ENCODE data around the gene JAML. TPM values are rescaled to one million over a fixed set of nuclear protein-coding genes. Genes with fewer than 3 reads are reported as not detected.

Gene JAML
- total and polyA plus RNA-seq, 2 of the 4 experiments (the other 2 are of a cell fraction), result not detected

DNA sequence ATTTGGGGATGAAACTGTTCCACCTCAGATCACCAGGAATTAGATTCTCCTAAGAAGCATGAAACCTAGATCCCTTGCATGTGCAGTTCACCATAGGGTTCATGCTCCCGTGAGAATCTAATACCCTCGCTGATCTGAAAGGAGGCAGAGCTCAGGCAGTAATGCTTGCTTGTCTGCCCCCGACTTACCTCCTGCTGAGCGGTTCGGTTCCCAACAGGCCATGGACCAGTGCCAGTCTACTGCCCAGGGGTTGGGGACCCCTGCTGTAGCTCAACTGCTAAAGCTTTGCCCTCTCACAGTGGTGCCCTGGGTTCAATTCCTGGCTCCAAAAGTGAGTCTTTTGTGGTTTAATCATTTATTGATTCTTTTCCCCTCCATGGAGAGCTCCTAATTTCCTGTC lies 3.4 kb downstream of the JAML start:
- Histone ChIP-seq H3K4me3 (ENCODE audit: insufficient read depth, low read depth, low read length) (no peak overlapping the region), H4K8ac (ENCODE audit: low read depth in 2 of 2, low read length in 2 of 2) (no peak overlapping the region), H3K27me3 (ENCODE audit: control insufficient read depth, insufficient read depth, low read length) (peaks cover 5% of the 10 kb centered on the region; the same call in 1 of the 2 replicates), H2BK120ac (ENCODE audit: low read depth, low read length) (no peak overlapping the region), H3K4me2 (ENCODE audit: low read depth, low read length) (no peak overlapping the region), H3K9ac (ENCODE audit: low read depth, low read length) (no peak overlapping the region), H2BK5ac (ENCODE audit: low read depth, low read length, poor library complexity, severe bottlenecking) (no peak overlapping the region), H3K4me1 (ENCODE audit: control insufficient read depth, insufficient read depth, low read length) (no peaks in the 10 kb centered on the region), H2AFZ (replicated peaks; ENCODE audit: low read length, poor library complexity) (no peak overlapping the region), H4K20me1 (ENCODE audit: insufficient read depth, low read length) (no peaks in the 10 kb centered on the region), H2BK15ac (ENCODE audit: low read depth, low read length) (no peak overlapping the region), H4K5ac (ENCODE audit: low read depth, low read length) (no peak overlapping the region), H3K27ac (ENCODE audit: insufficient read depth, low read length) (no peak overlapping the region), H3K9me1 (ENCODE audit: insufficient read depth, low read length) (no peaks in the 10 kb centered on the region), H2AK5ac (ENCODE audit: low read depth, low read length) (no peak overlapping the region), H3K79me1 (ENCODE audit: low read depth in 1 of 2, low read length in 2 of 2) (no peaks in the 10 kb centered on the region), H2BK20ac (ENCODE audit: low read depth, low read length) (no peak overlapping the region), H3K23ac (ENCODE audit: low read depth, low read length) (no peak overlapping the region), H3K56ac (ENCODE audit: extremely low read depth, insufficient read depth, low read length) (no peak overlapping the region), H3K14ac (replicated peaks; ENCODE audit: low read depth, low read length) (no peak overlapping the region), H2AK9ac (replicated peaks; ENCODE audit: low read depth, low read length, poor library complexity) (no peak overlapping the region), H3K36me3 (ENCODE audit: control insufficient read depth, insufficient read depth, low read length) (no peaks in the 10 kb centered on the region), H3K9me3 (ENCODE audit: control insufficient read depth, insufficient read depth, low read length) (no peaks in the 10 kb centered on the region), H3K18ac (ENCODE audit: low read depth, low read length) (no peak overlapping the region), H3K4ac (ENCODE audit: low read depth, low read length) (no peak overlapping the region), H4K91ac (ENCODE audit: insufficient read depth, low read depth, low read length) (no peak overlapping the region)
- ATAC-seq (ENCODE audit: low read depth) (no peak), DNase-seq (no peak)
- dilution Hi-C loops (cut with HindIII; ENCODE audit: low sequenced_read_pairs, unreplicated experiment) (no loop called here), in situ Hi-C loops (cut with MboI; ENCODE audit: low sequenced_read_pairs) (no loop called here), intact Hi-C loops (cut with micrococcal nuclease) (no loop called here)
- WGBS, 2 experiments (ENCODE audit: extremely low coverage in 2 of 2, insufficient read length in 1 of 2), result 60% methylated on average over 2 of the region's 5 CpGs; no CpG with 5 or more reads in 1 of the 2 experiments
- POLR2A ChIA-PET (ENCODE audit: unreplicated experiment), result no interaction called here
- CTCF ChIA-PET, result no interaction called here
- TF ChIP-seq, protein P1, sequence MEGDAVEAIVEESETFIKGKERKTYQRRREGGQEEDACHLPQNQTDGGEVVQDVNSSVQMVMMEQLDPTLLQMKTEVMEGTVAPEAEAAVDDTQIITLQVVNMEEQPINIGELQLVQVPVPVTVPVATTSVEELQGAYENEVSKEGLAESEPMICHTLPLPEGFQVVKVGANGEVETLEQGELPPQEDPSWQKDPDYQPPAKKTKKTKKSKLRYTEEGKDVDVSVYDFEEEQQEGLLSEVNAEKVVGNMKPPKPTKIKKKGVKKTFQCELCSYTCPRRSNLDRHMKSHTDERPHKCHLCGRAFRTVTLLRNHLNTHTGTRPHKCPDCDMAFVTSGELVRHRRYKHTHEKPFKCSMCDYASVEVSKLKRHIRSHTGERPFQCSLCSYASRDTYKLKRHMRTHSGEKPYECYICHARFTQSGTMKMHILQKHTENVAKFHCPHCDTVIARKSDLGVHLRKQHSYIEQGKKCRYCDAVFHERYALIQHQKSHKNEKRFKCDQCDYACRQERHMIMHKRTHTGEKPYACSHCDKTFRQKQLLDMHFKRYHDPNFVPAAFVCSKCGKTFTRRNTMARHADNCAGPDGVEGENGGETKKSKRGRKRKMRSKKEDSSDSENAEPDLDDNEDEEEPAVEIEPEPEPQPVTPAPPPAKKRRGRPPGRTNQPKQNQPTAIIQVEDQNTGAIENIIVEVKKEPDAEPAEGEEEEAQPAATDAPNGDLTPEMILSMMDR (conservative IDR thresholded peaks at IDR 0.05; ENCODE audit: low read depth, low read length), result no peak
- TF ChIP-seq NFE2L2 (IDR thresholded peaks at IDR 0.05; ENCODE audit: low read depth, low read length) (no peak), BHLHE40 (IDR thresholded peaks at IDR 0.05; ENCODE audit: low read depth, low read length) (no peak), POLR2A (IDR thresholded peaks at IDR 0.05; ENCODE audit: low read depth, low read length) (no peak), CEBPB (IDR thresholded peaks at IDR 0.05; ENCODE audit: low read depth, low read length) (no peak), RFX5 (IDR thresholded peaks at IDR 0.05; ENCODE audit: low read depth, low read length) (no peak), FOS (IDR thresholded peaks at IDR 0.05; ENCODE audit: low read depth, low read length) (no peak), RCOR1 (IDR thresholded peaks at IDR 0.05; ENCODE audit: insufficient replicate concordance, low read length) (no peak), MAFK (IDR thresholded peaks at IDR 0.05; ENCODE audit: low read depth, low read length) (no peak), MXI1 (IDR thresholded peaks at IDR 0.05; ENCODE audit: borderline replicate concordance, low read depth, low read length) (no peak), RAD21 (IDR thresholded peaks at IDR 0.05; ENCODE audit: low read length) (no peak), CHD1 (IDR thresholded peaks at IDR 0.05; ENCODE audit: low read depth, low read length) (no peak), SMC3 (IDR thresholded peaks at IDR 0.05; ENCODE audit: low read depth, low read length) (no peak), MAZ (IDR thresholded peaks at IDR 0.05; ENCODE audit: borderline replicate concordance, low read depth, low read length) (no peak)
- TF ChIP-seq, protein P2, sequence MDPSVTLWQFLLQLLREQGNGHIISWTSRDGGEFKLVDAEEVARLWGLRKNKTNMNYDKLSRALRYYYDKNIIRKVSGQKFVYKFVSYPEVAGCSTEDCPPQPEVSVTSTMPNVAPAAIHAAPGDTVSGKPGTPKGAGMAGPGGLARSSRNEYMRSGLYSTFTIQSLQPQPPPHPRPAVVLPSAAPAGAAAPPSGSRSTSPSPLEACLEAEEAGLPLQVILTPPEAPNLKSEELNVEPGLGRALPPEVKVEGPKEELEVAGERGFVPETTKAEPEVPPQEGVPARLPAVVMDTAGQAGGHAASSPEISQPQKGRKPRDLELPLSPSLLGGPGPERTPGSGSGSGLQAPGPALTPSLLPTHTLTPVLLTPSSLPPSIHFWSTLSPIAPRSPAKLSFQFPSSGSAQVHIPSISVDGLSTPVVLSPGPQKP (IDR thresholded peaks at IDR 0.05; ENCODE audit: borderline replicate concordance, low read depth, low read length), result no peak
- TF ChIP-seq, protein P3, sequence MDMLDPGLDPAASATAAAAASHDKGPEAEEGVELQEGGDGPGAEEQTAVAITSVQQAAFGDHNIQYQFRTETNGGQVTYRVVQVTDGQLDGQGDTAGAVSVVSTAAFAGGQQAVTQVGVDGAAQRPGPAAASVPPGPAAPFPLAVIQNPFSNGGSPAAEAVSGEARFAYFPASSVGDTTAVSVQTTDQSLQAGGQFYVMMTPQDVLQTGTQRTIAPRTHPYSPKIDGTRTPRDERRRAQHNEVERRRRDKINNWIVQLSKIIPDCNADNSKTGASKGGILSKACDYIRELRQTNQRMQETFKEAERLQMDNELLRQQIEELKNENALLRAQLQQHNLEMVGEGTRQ (IDR thresholded peaks at IDR 0.05; ENCODE audit: low read depth, low read length), result no peak
- no TSS peak for BruUV-seq (replicated peaks)
